Activated CD4-positive, alpha-beta T cell treated with anti-CD3 and anti-CD28 coated beads for 36 hours (primary cell): Measurements from ENCODE around the gene TST. TPM values are rescaled to one million over a fixed set of nuclear protein-coding genes. Genes with fewer than 3 reads are reported as not detected.

Source experiments
- ATAC-seq: fragments of 200-7000 bp; cut with Tn5 transposase; one replicate; pipeline ENCODE4 v1.10.0; 2021; ENCODE audit warnings: mild to moderate bottlenecking, moderate library complexity
- CTCF ChIA-PET: fragments of 350-600 bp; sonication (Branson Sonifier 250); formaldehyde crosslinking; loops from one replicate; lab custom pipeline; 2021; ENCODE audit warnings: antibody characterized with exemption; lab: Charles Lee
- POLR2A ChIA-PET: fragments of 350-600 bp; sonication (Branson Sonifier 250); formaldehyde crosslinking; loops from one replicate; lab custom pipeline; 2021; ENCODE audit warnings: antibody characterized with exemption, inconsistent platforms; lab: Charles Lee
- DNase-seq: peaks from one replicate; pipeline ENCODE4 v3.0.0-alpha.2; 2020
- H3K27ac Mint-ChIP-seq: one replicate; pipeline ENCODE4 v1.8.0; 2021; ENCODE audit warnings: mixed read lengths
- H3K27me3 Mint-ChIP-seq: one replicate; pipeline ENCODE4 v1.8.0; 2021; ENCODE audit warnings: mixed read lengths
- H3K36me3 Mint-ChIP-seq: one replicate; pipeline ENCODE4 v1.8.0; 2021; ENCODE audit warnings: low read depth, mixed read lengths
- H3K4me1 Mint-ChIP-seq: one replicate; pipeline ENCODE4 v1.8.0; 2021; ENCODE audit warnings: mixed read lengths
- H3K4me3 Mint-ChIP-seq: one replicate; pipeline ENCODE4 v1.8.0; 2021; ENCODE audit warnings: mild to moderate bottlenecking, moderate library complexity, mixed read lengths
- H3K9me3 Mint-ChIP-seq: one replicate; pipeline ENCODE4 v1.8.0; 2021; ENCODE audit warnings: low read depth, mixed read lengths
- intact Hi-C, 2 experiments: fragments of 100-400 bp; cut with DNase I in 1 of 2; cut with micrococcal nuclease in 1 of 2; formaldehyde crosslinking; loops; one replicate each; pipeline versions ENCODE4 v1.14.2 to v1.15.1; 2022 to 2024; cut with DNase I, micrococcal nuclease
- total RNA-seq, 2 experiments: library from RNA; stranded (reverse); gene quantifications; one replicate each; pipeline ENCODE4 v1.2.3, GENCODE V29; 2021

The TST gene
- total RNA-seq, 2 experiments from 2014 or later: 1.8 to 2.1 TPM

GRCh38 chr22:37032134-37032534 is 12.9 kb upstream of the TST start:
- no peak for ATAC-seq
- Mint-ChIP-seq H3K27me3 (peaks cover 10% of the 10 kb centered on the region), H3K4me1 (no peaks in the 10 kb centered on the region), H3K9me3 (no peaks in the 10 kb centered on the region), H3K36me3 (no peaks in the 10 kb centered on the region), H3K27ac (no peak overlapping the region), H3K4me3 (no peak overlapping the region)
- intact Hi-C loops: no loop called here
- DNase-seq: no peak
- ChIA-PET CTCF (interaction anchor here (0.7 to 3.4 kb wide), 6 partner anchors 10 to 135 kb away, joined by 3 to 9 read pairs (median 5); no protein-coding TSS in a partner anchor), POLR2A (interaction anchor here (0.6 to 0.7 kb wide), 2 partner anchors 13 to 41 kb away, joined by 3 to 5 read pairs; no protein-coding TSS in a partner anchor)

GRCh38 chr22:37030560-37031281 is 11.5 kb upstream of the TST start:
- intact Hi-C loops: no loop called here
- CTCF ChIA-PET: interaction anchor here (0.6 to 1.8 kb wide), 8 partner anchors 9 to 536 kb away, joined by 3 to 9 read pairs (median 3); partner anchors contain the start of gene TST
- DNase-seq (no peak), ATAC-seq (no peak)
- Mint-ChIP-seq H3K4me1 (no peaks in the 10 kb centered on the region), H3K36me3 (no peaks in the 10 kb centered on the region), H3K9me3 (no peaks in the 10 kb centered on the region), H3K4me3 (no peak overlapping the region), H3K27me3 (peaks cover 7% of the 10 kb centered on the region), H3K27ac (no peak overlapping the region)
- POLR2A ChIA-PET: interaction anchor here (1.2 kb wide), 1 partner anchor 14 kb away, joined by 4 read pairs; no protein-coding TSS in a partner anchor

DNA sequence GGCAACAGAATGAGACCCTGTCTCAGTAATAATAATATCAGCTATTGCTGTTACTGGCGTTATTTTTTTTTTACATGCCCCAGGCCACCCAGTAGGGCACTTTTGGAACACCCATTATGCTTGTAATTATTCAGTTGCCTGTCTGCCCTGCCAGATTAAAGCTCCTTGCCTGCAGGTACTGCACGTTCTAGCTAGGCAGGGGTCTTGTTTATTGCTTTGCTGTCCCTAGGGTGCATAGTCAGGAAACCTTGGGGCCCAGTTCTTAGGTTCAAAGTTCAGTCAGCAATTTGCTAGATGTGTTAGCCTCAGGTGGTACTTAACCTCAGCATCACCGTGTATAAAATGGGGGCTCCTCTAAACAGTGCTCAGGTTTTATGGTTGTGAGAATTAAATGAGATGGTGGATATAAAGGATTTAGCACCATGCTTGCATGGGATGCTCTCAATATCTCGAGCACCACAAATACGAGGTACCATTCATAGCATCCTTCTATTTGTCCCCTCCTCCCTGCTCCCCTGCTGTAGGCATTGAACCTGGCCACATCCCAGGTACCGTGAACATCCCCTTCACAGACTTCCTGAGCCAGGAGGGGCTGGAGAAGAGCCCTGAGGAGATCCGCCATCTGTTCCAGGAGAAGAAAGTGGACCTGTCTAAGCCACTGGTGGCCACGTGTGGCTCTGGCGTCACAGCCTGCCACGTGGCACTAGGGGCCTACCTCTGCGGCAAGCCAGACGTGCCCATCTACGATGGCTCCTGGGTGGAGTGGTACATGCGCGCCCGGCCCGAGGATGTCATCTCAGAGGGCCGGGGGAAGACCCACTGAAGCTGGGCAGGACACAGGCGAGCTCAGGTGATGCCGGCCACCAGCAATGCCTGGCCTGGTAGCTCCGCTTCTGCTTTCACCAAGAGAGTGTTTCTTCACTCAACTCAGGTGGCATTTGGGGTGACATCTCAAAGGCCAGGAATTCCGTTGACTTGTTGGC is 9.7 kb upstream of the TST start:
- intact Hi-C loops: no loop called here
- ChIA-PET CTCF (interaction anchor here (1.1 to 1.8 kb wide), 4 partner anchors 9 to 15 kb away, joined by 4 to 9 read pairs (median 6); partner anchors contain the start of gene TST), POLR2A (interaction anchor here (0.7 kb wide), 1 partner anchor 12 kb away, joined by 3 read pairs; no protein-coding TSS in a partner anchor)
- H3K27me3 Mint-ChIP-seq: no peaks in the 10 kb centered on the region
- no peak overlapping the region for H3K4me3 Mint-ChIP-seq
- no peak for ATAC-seq
- no peak for DNase-seq
- H3K9me3 Mint-ChIP-seq: no peaks in the 10 kb centered on the region
- H3K4me1 Mint-ChIP-seq: no peaks in the 10 kb centered on the region
- H3K36me3 Mint-ChIP-seq: no peaks in the 10 kb centered on the region
- H3K27ac Mint-ChIP-seq: no peak overlapping the region

DNA sequence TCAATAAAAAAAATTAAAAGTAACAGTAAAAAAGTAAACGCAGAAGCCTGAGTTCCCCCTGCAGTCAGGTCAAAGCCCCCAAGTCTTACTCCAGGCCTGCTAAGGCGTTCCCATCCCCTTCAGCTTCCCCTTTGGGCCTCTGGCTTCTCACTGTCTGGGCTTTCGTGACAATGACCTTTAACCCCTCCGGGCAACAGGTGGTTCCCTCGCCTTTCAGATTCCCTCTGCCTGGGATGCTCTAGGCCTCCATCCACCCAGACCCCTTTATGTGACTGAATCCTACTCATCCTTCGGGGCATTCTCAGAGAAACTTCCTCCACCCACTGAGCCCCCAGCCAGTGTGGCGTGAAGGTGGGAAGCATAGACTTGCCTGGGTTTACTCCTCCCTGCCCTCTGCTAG is 8.3 kb upstream of the TST start:
- H3K27ac Mint-ChIP-seq: no peak overlapping the region
- intact Hi-C loops: no loop called here
- no peaks in the 10 kb centered on the region for H3K9me3 Mint-ChIP-seq
- H3K36me3 Mint-ChIP-seq: no peaks in the 10 kb centered on the region
- ATAC-seq: no peak
- H3K4me3 Mint-ChIP-seq: no peak overlapping the region
- ChIA-PET POLR2A (no interaction called here), CTCF (no interaction called here)
- no peaks in the 10 kb centered on the region for H3K27me3 Mint-ChIP-seq
- no peaks in the 10 kb centered on the region for H3K4me1 Mint-ChIP-seq
- no peak for DNase-seq

DNA sequence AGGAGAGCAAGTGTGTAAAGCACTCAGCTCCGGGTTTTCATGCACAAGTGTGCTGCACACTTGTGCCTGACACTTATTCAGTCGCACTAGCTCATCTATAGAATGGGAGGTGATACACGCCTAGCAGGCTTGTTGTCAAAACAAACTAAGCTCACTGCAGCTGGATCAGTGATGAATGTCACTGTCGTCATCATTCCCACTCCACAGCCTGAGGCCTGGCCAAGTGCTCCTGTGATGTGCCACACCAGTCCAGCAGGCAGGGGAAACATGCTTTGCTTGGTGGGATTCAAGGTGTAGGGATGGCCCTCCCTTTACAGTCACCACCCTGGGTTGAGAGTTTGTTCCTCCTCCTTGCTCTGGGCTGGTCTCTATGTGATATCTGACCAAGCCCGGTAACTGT is 7.1 kb upstream of the TST start:
- POLR2A ChIA-PET: interaction anchor here (1.1 kb wide), 1 partner anchor 19 kb away, joined by 4 read pairs; no protein-coding TSS in a partner anchor
- no peak overlapping the region for H3K27ac Mint-ChIP-seq

DNA sequence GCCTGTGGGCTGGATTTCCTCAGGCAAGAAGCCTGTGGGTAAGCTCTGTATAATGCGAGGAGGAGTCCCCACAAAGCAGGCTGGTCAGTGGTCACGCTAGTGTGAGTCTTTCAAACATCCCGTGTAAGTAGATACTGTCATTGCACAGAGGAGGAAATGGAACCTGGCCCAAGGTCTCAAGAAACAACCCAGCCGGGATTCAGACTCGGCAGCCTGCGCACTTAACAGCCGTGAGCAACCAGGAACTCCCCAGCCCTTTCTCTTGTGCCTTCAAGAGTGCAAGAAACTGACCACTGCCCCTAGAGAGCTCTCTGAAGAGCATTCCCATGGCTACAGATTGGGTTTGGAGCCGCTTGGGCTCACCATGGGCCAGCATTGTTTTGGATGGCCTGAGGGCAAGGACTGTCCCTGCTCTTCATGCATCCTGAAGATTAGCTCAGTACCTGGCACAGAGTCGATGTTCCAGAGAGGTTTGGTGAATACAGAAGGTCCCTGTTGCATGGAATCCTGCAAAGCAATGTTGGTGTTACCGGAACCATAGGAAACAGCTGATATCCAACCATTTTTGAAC is 6.3 kb upstream of the TST start:
- CTCF ChIA-PET: interaction anchor here (1.1 kb wide), 1 partner anchor 19 kb away, joined by 3 read pairs; no protein-coding TSS in a partner anchor

More for the DNA sequence above, 7.1 kb upstream of the TST start:
- intact Hi-C loops: no loop called here
- CTCF ChIA-PET: interaction anchor here (0.6 to 1.1 kb wide), 3 partner anchors 18 to 62 kb away, joined by 3 read pairs; no protein-coding TSS in a partner anchor
- ATAC-seq (no peak), DNase-seq (no peak)
- H3K27me3 Mint-ChIP-seq: peaks cover 4% of the 10 kb centered on the region
- no peaks in the 10 kb centered on the region for H3K9me3 Mint-ChIP-seq
- no peaks in the 10 kb centered on the region for H3K4me1 Mint-ChIP-seq
- H3K4me3 Mint-ChIP-seq: no peak overlapping the region
- no peaks in the 10 kb centered on the region for H3K36me3 Mint-ChIP-seq

DNA sequence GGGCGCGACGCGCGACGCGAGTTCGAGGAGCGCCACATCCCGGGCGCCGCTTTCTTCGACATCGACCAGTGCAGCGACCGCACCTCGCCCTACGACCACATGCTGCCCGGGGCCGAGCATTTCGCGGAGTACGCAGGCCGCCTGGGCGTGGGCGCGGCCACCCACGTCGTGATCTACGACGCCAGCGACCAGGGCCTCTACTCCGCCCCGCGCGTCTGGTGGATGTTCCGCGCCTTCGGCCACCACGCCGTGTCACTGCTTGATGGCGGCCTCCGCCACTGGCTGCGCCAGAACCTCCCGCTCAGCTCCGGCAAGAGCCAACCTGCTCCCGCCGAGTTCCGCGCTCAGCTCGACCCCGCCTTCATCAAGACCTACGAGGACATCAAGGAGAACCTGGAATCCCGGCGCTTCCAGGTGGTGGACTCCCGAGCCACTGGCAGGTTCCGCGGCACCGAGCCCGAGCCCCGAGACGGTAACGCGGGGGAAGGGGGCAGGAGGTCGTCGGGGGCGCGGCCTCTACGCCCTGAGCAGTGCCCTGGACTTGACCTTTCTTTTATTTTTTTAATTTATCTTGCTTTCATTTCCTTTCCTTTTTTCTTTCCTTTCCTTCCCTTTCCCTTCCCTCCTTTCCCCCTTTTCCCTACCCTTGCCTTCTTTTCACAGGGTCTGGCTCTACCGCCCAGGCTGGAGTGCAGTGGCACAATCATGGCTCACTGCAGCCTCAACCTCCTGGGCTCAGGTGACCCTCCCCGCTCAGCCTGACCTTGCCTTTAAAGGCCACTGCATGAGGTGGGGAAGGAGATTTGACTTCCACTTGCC is 5.3 kb upstream of the TST start:
- DNase-seq: no peak
- H3K9me3 Mint-ChIP-seq: no peaks in the 10 kb centered on the region
- H3K4me3 Mint-ChIP-seq: no peak overlapping the region
- no peak overlapping the region for H3K27ac Mint-ChIP-seq
- ATAC-seq: no peak
- H3K36me3 Mint-ChIP-seq: no peaks in the 10 kb centered on the region
- POLR2A ChIA-PET: no interaction called here
- CTCF ChIA-PET: interaction anchor here (1.0 kb wide), 1 partner anchor 21 kb away, joined by 3 read pairs; no protein-coding TSS in a partner anchor
- peaks cover 4% of the 10 kb centered on the region for H3K4me1 Mint-ChIP-seq
- intact Hi-C loops: no loop called here
- H3K27me3 Mint-ChIP-seq: peaks cover 12% of the 10 kb centered on the region

More for the DNA sequence above, 6.3 kb upstream of the TST start:
- no peak overlapping the region for H3K4me3 Mint-ChIP-seq
- H3K36me3 Mint-ChIP-seq: no peaks in the 10 kb centered on the region
- DNase-seq (no peak), ATAC-seq (no peak)
- intact Hi-C loops: no loop called here
- H3K27ac Mint-ChIP-seq: no peak overlapping the region
- no peaks in the 10 kb centered on the region for H3K9me3 Mint-ChIP-seq
- H3K27me3 Mint-ChIP-seq: peaks cover 5% of the 10 kb centered on the region
- POLR2A ChIA-PET: no interaction called here
- no peaks in the 10 kb centered on the region for H3K4me1 Mint-ChIP-seq

DNA sequence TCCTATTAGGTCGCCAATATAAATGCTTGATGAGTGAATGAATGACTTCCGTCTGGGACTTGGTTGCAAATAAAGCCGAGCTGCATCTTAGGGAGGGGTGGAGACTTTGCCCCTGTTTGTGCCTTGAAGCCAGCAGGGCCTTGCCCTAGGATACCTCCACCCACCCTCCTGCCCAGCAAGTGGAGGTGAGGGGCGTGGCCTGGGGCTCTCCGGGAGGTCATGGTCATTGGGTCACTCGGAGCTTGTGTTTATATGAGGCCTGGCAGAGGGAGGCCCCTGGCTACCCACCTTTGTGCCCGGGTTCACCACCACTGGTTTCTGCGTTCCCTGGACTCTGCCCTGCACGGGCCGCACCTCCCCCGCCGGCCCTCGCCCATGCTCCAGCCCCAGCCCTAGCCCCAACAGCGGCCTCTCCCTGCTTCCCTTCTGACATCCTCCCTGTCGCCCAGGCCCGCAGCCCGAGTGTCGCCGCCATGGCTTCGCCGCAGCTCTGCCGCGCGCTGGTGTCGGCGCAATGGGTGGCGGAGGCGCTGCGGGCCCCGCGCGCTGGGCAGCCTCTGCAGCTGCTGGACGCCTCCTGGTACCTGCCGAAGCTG is 4.6 kb upstream of the TST start:
- no peak for DNase-seq
- Mint-ChIP-seq H3K36me3 (no peaks in the 10 kb centered on the region), H3K9me3 (no peaks in the 10 kb centered on the region), H3K27ac (no peak overlapping the region), H3K4me1 (peaks cover 4% of the 10 kb centered on the region), H3K4me3 (no peak overlapping the region), H3K27me3 (peaks cover 12% of the 10 kb centered on the region)
- ChIA-PET POLR2A (no interaction called here), CTCF (interaction anchor here (0.5 to 1.0 kb wide), 4 partner anchors 21 to 36 kb away, joined by 3 read pairs; no protein-coding TSS in a partner anchor)
- ATAC-seq: no peak
- intact Hi-C loops: no loop called here

GRCh38 chr22:37022483-37023337 is 3.5 kb upstream of the TST start:
- intact Hi-C loops: no loop called here
- CTCF ChIA-PET: interaction anchor here (0.6 to 4.0 kb wide), 6 partner anchors 10 to 25 kb away, joined by 3 to 27 read pairs (median 6); no protein-coding TSS in a partner anchor
- peaks cover 13% of the 10 kb centered on the region for H3K27me3 Mint-ChIP-seq

More at GRCh38 chr22:37022483-37023337, 3.5 kb upstream of the TST start:
- POLR2A ChIA-PET: no interaction called here
- Mint-ChIP-seq H3K27ac (no peak overlapping the region), H3K9me3 (no peaks in the 10 kb centered on the region), H3K4me1 (peaks cover 4% of the 10 kb centered on the region), H3K4me3 (no peak overlapping the region), H3K36me3 (no peaks in the 10 kb centered on the region)
- DNase-seq: no peak
- no peak for ATAC-seq
